ENCODE measurements around the gene IL2RA. TPM values are rescaled to one million over a fixed set of nuclear protein-coding genes. Genes with fewer than 3 reads are reported as not detected.

The IL2RA gene
- total and polyA plus RNA-seq, 9 of the 15 experiments (the other 6 are each of a cell fraction or from before 2014, with no cell fraction given): 0.95 TPM; not detected in 8

DNA sequence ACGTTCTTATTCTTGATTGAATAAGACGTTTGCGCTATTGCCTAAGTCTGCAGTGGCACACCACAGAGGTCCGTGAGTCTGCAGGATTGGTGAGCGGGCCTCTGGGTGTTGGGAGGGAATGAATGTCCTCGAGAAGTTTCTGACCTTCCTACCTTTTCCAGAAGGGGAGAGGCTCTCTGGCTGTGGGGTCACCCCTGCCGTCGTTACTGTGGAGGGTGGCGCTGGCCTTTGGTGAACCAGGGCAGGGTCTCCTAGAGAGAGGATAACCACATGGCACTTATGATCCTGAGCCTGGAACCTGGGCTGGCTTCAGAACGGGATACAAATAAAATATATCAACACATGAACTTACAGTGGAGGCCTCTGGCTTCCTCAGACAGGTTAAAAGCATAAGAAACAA, 98.6 kb downstream of the IL2RA start:
- CTCF ChIA-PET (ENCODE audit: low intra/inter-chr PET ratio): no interaction called here
- no peaks in the 10 kb centered on the region for H3K9me3 ChIP-seq (replicated peaks; ENCODE audit: control insufficient read depth, insufficient read depth, low read depth, low read length)
- DNase-seq (ENCODE audit: extremely low read depth in 1 of 4, low spot score in 3 of 4) (no peak), FAIRE-seq (no peak), ATAC-seq (no peak)
- peaks cover 1% of the 10 kb centered on the region; the same call in 1 of the 3 replicates for H3K79me2 ChIP-seq (ENCODE audit: control insufficient read depth, insufficient read depth, low read length)
- intact Hi-C loops (cut with micrococcal nuclease) (no loop called here), in situ Hi-C loops (cut with MboI) (no loop called here)
- POLR2A ChIA-PET: interaction anchor here (0.7 kb wide), 1 partner anchor 11 kb away, joined by 3 read pairs; no protein-coding TSS in a partner anchor
- H3K36me3 ChIP-seq (ENCODE audit: control insufficient read depth, insufficient read depth, low read length): peaks cover 22% of the 10 kb centered on the region; the same call in 2 of the 3 replicates
- H3K9ac ChIP-seq (ENCODE audit: insufficient read depth in 1 of 2, low read depth in 2 of 2, low read length in 2 of 2): no peak overlapping the region
- H2AFZ ChIP-seq (ENCODE audit: low read depth, low read length): no peak overlapping the region
- H4K20me1 ChIP-seq (replicated peaks; ENCODE audit: control insufficient read depth, insufficient read depth, low read length): no peaks in the 10 kb centered on the region; the same call in 1 of the 2 replicates
- H3K9me1 ChIP-seq (ENCODE audit: control insufficient read depth, insufficient read depth, low read length): peaks cover 10% of the 10 kb centered on the region
- H3K4me3 ChIP-seq: no peak overlapping the region
- H3K4me2 ChIP-seq (ENCODE audit: insufficient read depth, low read length): no peak overlapping the region
- 74% methylated on average over 10 of the region's 10 CpGs for WGBS (ENCODE audit: insufficient coverage, low coverage, missing lambda C conversion rate)
- H3K4me1 ChIP-seq (replicated peaks in 1 of 2; ENCODE audit: control insufficient read depth in 2 of 2, insufficient read depth in 2 of 2, low read length in 2 of 2): peaks cover 6 to 24% of the 10 kb centered on the region in 2 experiments; a peak in 4 of 5 replicates
- no TSS peak for BruUV-seq (replicated peaks)
- no peaks in the 10 kb centered on the region for H3K27me3 ChIP-seq (ENCODE audit: control insufficient read depth in 2 of 2, insufficient read depth in 2 of 2, low read length in 2 of 2)
- H3K27ac ChIP-seq (ENCODE audit: extremely low read depth, low read depth, low read length): no peak overlapping the region
- TF ChIP-seq, protein P1, sequence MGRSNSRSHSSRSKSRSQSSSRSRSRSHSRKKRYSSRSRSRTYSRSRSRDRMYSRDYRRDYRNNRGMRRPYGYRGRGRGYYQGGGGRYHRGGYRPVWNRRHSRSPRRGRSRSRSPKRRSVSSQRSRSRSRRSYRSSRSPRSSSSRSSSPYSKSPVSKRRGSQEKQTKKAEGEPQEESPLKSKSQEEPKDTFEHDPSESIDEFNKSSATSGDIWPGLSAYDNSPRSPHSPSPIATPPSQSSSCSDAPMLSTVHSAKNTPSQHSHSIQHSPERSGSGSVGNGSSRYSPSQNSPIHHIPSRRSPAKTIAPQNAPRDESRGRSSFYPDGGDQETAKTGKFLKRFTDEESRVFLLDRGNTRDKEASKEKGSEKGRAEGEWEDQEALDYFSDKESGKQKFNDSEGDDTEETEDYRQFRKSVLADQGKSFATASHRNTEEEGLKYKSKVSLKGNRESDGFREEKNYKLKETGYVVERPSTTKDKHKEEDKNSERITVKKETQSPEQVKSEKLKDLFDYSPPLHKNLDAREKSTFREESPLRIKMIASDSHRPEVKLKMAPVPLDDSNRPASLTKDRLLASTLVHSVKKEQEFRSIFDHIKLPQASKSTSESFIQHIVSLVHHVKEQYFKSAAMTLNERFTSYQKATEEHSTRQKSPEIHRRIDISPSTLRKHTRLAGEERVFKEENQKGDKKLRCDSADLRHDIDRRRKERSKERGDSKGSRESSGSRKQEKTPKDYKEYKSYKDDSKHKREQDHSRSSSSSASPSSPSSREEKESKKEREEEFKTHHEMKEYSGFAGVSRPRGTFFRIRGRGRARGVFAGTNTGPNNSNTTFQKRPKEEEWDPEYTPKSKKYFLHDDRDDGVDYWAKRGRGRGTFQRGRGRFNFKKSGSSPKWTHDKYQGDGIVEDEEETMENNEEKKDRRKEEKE (IDR thresholded peaks at IDR 0.05; ENCODE audit: borderline replicate concordance in 1 of 2, control insufficient read depth in 1 of 2, low read depth in 2 of 2, low read length in 1 of 2): no peak
- TF ChIP-seq ZNF24 (IDR thresholded peaks at IDR 0.05) (no peak), EZH2 (IDR thresholded peaks at IDR 0.05; ENCODE audit: borderline replicate concordance, low read depth, low read length) (no peak), SAP30 (IDR thresholded peaks at IDR 0.05; ENCODE audit: borderline replicate concordance, insufficient read depth, low read depth, low read length, poor library complexity, severe bottlenecking) (no peak), KDM4B (IDR thresholded peaks at IDR 0.05; ENCODE audit: borderline replicate concordance in 2 of 2, low read depth in 1 of 2) (no peak), NEUROD1 (IDR thresholded peaks at IDR 0.05; ENCODE audit: borderline replicate concordance, low read depth, low read length, partially characterized antibody) (no peak), TAF1 (IDR thresholded peaks at IDR 0.05; ENCODE audit: control insufficient read depth, extremely low read depth, insufficient read depth, low read length, severe bottlenecking) (no peak), ZNF384 (IDR thresholded peaks at IDR 0.05; ENCODE audit: low read depth, low read length) (no peak)
- TF ChIP-seq, protein P2, sequence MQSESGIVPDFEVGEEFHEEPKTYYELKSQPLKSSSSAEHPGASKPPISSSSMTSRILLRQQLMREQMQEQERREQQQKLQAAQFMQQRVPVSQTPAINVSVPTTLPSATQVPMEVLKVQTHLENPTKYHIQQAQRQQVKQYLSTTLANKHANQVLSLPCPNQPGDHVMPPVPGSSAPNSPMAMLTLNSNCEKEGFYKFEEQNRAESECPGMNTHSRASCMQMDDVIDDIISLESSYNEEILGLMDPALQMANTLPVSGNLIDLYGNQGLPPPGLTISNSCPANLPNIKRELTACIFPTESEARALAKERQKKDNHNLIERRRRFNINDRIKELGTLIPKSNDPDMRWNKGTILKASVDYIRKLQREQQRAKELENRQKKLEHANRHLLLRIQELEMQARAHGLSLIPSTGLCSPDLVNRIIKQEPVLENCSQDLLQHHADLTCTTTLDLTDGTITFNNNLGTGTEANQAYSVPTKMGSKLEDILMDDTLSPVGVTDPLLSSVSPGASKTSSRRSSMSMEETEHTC (IDR thresholded peaks at IDR 0.05): no peak
